H1 (cell line): ENCODE measurements around the gene ZBTB48. TPM values are rescaled to one million over a fixed set of nuclear protein-coding genes. Genes with fewer than 3 reads are reported as not detected.

ENCODE experiments used
- NANOG ChIP-seq: IDR thresholded peaks from 2 replicates; pipeline ENCODE4 v1.6.1; 2011; ENCODE audit warnings: low read length, low read depth, mild to moderate bottlenecking, inconsistent platforms; ENCODE audit not compliant: insufficient read depth, poor library complexity, severe bottlenecking
- NRF1 ChIP-seq: IDR thresholded peaks from 2 replicates; pipeline ENCODE4 v1.6.1; 2011; ENCODE audit warnings: mild to moderate bottlenecking, low read depth, low read length, improper control_type of control experiment
- POU5F1 ChIP-seq: IDR thresholded peaks from 2 replicates; pipeline ENCODE4 v1.6.1; 2011; ENCODE audit warnings: low read depth, mild to moderate bottlenecking, low read length, moderate library complexity
- RAD21 ChIP-seq, 2 experiments: IDR thresholded peaks in 1 of 2; conservative IDR thresholded peaks in 1 of 2; 2 replicates each; pipeline ENCODE4 v1.6.1; 2011; ENCODE audit warnings: low read depth in 2 of 2, low read length in 2 of 2, improper control_type of control experiment in 1 of 2, inconsistent platforms in 1 of 2, mild to moderate bottlenecking in 1 of 2, moderate library complexity in 1 of 2
- polyA plus RNA-seq, 7 experiments: library from polyadenylated mRNA; depleted of rRNA in 3 of 7; stranded (reverse) in 5 of 7; unstranded in 2 of 7; fragments of >200 nt in 5 of 7; fragments of 200-250 nt in 2 of 7; gene quantifications; 1 replicate in 5 of 7; 2 replicates in 1 of 7; 4 replicates in 1 of 7; pipeline versions ENCODE4 v1.2.1 to v1.2.3, GENCODE V29; 2011 to 2013; ENCODE audit warnings: missing spikeins in 2 of 7, mixed read lengths in 2 of 7
- total RNA-seq: library from RNA; stranded (reverse); fragmentation: NEBNext Ultra II Directional; extraction: Animal tissue kit (Norgen Biotek cat#: 25700); gene quantifications from 2 replicates; pipeline ENCODE4 v1.2.1, GENCODE V29; 2021

ZBTB48 gene
- total and polyA plus RNA-seq, 2 of the 8 experiments (the other 6 are each of a cell fraction or from before 2014, with no cell fraction given), result 28.2 to 28.8 TPM

DNA sequence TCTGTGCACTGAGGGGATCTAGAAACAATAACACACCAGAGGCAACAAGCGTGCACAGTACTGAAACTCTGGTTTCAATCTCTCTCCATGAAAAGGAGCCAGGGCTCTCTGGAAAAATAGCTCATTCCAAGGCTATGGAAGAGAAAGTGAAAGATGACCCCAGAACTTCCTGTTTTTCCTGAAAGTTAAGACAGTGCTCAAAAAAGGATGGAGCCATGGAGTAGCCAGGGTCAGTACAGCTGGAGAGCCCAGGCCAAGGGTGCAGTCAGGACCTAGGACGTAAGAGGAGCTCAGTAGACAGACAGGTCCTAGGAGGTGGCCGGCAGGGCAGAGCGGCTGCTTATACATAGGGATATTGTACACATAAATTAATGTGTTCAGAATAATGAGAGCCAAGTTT is 44.6 kb upstream of the ZBTB48 start (continued):
- TF ChIP-seq NANOG, result no peak
- TF ChIP-seq NRF1, result no peak
- no peak for TF ChIP-seq RAD21 (IDR thresholded peaks at IDR 0.05 in 1 of 2, conservative IDR thresholded peaks at IDR 0.05 in 1 of 2; ENCODE audit: low read depth in 2 of 2, low read length in 2 of 2)
- TF ChIP-seq POU5F1, result no peak
